ENCODE results near the gene PHACTR4.

- TF ChIP-seq CTCF (IDR thresholded peaks at IDR 0.05; ENCODE audit: insufficient read depth, low read length, poor library complexity, severe bottlenecking) (no peak), EZH2phosphoT487 (conservative IDR thresholded peaks at IDR 0.05; ENCODE audit: low read length) (no peak)
Measured at GRCh38 chr1:28519946-28520725, 150.6 kb downstream of the PHACTR4 start.

Measured in SU-DHL-6 (cell line).